ENCODE results near the gene OSBPL10.

The OSBPL10 gene

GRCh38 chr3:31839144-31839917 is 141.7 kb downstream of the OSBPL10 start:
- no peak for DNase-seq

GRCh38 chr3:31836131-31837075 is 144.7 kb downstream of the OSBPL10 start:
- no peak for DNase-seq

GRCh38 chr3:31833391-31834190 is 147.5 kb downstream of the OSBPL10 start:
- DNase-seq, result no peak

- no peak for DNase-seq
These were observed 148.5 kb downstream of the OSBPL10 start for GRCh38 chr3:31832551-31832950.

GRCh38 chr3:31831591-31831990 is 149.5 kb downstream of the OSBPL10 start:
- no peak for DNase-seq

GRCh38 chr3:31829826-31830426 is 151.1 kb downstream of the OSBPL10 start:
- no peak for DNase-seq

- DNase-seq, result no peak
These were observed 152.1 kb downstream of the OSBPL10 start for GRCh38 chr3:31829010-31829409.

GRCh38 chr3:31828007-31828406 is 153.1 kb downstream of the OSBPL10 start:
- DNase-seq, result no peak

- no peak for DNase-seq
These were observed 157.9 kb downstream of the OSBPL10 start for GRCh38 chr3:31823184-31823583.

- DNase-seq, result no peak
These were observed 159.9 kb downstream of the OSBPL10 start for GRCh38 chr3:31821118-31821517.

GRCh38 chr3:31819441-31819840 is 161.6 kb downstream of the OSBPL10 start:
- DNase-seq, result no peak

- DNase-seq, result no peak
These were observed 163.6 kb downstream of the OSBPL10 start for GRCh38 chr3:31817411-31817966.

GRCh38 chr3:31815631-31816440 is 165.2 kb downstream of the OSBPL10 start:
- DNase-seq, result peak in 1 of 2 donors; percentile 17

GRCh38 chr3:31815006-31815405 is 166.1 kb downstream of the OSBPL10 start:
- DNase-seq, result no peak

- no peak for DNase-seq
These were observed 167.4 kb downstream of the OSBPL10 start for GRCh38 chr3:31813686-31814085.

GRCh38 chr3:31813197-31813596 is 167.9 kb downstream of the OSBPL10 start:
- DNase-seq, result no peak

- DNase-seq, result no peak
These were observed 170.1 kb downstream of the OSBPL10 start for GRCh38 chr3:31810991-31811433.

GRCh38 chr3:31808143-31808720 is 172.8 kb downstream of the OSBPL10 start:
- DNase-seq, result no peak

GRCh38 chr3:31804251-31805051 is 176.6 kb downstream of the OSBPL10 start:
- DNase-seq, result no peak

Data from CD4-positive, alpha-beta T cell treated with Interleukin-4 for 1 hour (primary cell).